ENCODE measurements around the gene SYNJ2. TPM values are rescaled to one million over a fixed set of nuclear protein-coding genes. Genes with fewer than 3 reads are reported as not detected.

Gene SYNJ2
- total RNA-seq, 2 experiments from 2014 or later, result 34.6 to 38.0 TPM

DNA sequence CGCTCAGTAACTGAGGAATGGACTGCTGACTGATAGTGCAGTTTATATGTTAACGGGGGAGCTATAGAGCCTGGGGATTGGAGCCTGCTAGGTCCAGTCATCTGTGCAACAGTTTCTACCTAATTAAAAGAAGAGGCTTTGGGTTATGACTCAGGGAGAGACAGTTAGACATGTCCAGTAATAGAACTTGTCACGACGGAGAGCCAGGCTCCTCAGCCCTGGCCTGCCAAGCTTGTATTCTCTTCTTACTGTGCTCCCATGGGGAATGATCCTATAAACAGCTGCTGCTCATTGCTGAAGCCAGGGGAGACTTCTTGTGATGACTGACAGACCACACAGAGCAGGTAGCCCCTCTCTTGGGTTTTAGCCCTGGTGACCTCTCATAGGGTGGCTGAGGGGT is 69.3 kb downstream of the SYNJ2 start:
- intact Hi-C loops (cut with DNase I, micrococcal nuclease), result no loop called here
- Mint-ChIP-seq H3K9me3 (no peaks in the 10 kb centered on the region), H3K27ac (peak overlapping the region; percentile 6), H3K27me3 (no peaks in the 10 kb centered on the region), H3K36me3 (ENCODE audit: low read depth) (peaks cover 57% of the 10 kb centered on the region), H3K4me3 (no peak overlapping the region), H3K4me1 (ENCODE audit: low read depth) (peaks cover 15% of the 10 kb centered on the region)
- ATAC-seq (ENCODE audit: poor library complexity) (no peak), DNase-seq (no peak)
- Histone ChIP-seq H3K27ac (ENCODE audit: low read depth in 1 of 2, low read length in 2 of 2) (no peak overlapping the region), H3K36me3 (ENCODE audit: insufficient read depth, low read length) (peaks cover 25% of the 10 kb centered on the region), H3K4me1 (ENCODE audit: insufficient read depth, low read length) (peaks cover 13% of the 10 kb centered on the region), H3K9me3 (ENCODE audit: control insufficient read depth in 1 of 2, insufficient read depth in 1 of 2, low read length in 2 of 2) (no peaks in the 10 kb centered on the region), H3K27me3 (ENCODE audit: control insufficient read depth in 1 of 2, insufficient read depth in 2 of 2, low read length in 2 of 2) (no peaks in the 10 kb centered on the region), H3K4me3 (ENCODE audit: low read length) (no peak overlapping the region)
- POLR2A ChIA-PET, result no interaction called here
- TF ChIP-seq, protein P1, sequence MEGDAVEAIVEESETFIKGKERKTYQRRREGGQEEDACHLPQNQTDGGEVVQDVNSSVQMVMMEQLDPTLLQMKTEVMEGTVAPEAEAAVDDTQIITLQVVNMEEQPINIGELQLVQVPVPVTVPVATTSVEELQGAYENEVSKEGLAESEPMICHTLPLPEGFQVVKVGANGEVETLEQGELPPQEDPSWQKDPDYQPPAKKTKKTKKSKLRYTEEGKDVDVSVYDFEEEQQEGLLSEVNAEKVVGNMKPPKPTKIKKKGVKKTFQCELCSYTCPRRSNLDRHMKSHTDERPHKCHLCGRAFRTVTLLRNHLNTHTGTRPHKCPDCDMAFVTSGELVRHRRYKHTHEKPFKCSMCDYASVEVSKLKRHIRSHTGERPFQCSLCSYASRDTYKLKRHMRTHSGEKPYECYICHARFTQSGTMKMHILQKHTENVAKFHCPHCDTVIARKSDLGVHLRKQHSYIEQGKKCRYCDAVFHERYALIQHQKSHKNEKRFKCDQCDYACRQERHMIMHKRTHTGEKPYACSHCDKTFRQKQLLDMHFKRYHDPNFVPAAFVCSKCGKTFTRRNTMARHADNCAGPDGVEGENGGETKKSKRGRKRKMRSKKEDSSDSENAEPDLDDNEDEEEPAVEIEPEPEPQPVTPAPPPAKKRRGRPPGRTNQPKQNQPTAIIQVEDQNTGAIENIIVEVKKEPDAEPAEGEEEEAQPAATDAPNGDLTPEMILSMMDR (IDR thresholded peaks at IDR 0.05), result no peak
- CTCF ChIA-PET, result no interaction called here

GRCh38 chr6:158051968-158052367 is 70.3 kb downstream of the SYNJ2 start:
- no peak overlapping the region for H3K4me3 ChIP-seq (ENCODE audit: low read length)
- ChIA-PET POLR2A (no interaction called here), CTCF (no interaction called here)
- TF ChIP-seq, protein P1 (IDR thresholded peaks at IDR 0.05), result no peak
- Mint-ChIP-seq H3K4me1 (ENCODE audit: low read depth) (peaks cover 5% of the 10 kb centered on the region), H3K9me3 (no peaks in the 10 kb centered on the region), H3K4me3 (no peak overlapping the region), H3K36me3 (ENCODE audit: low read depth) (peaks cover 60% of the 10 kb centered on the region), H3K27ac (no peak overlapping the region), H3K27me3 (no peaks in the 10 kb centered on the region)
- H3K27ac ChIP-seq (ENCODE audit: low read depth in 1 of 2, low read length in 2 of 2), result no peak overlapping the region
- no peak for DNase-seq
- peaks cover 5% of the 10 kb centered on the region for H3K4me1 ChIP-seq (ENCODE audit: insufficient read depth, low read length)
- no peak for ATAC-seq (ENCODE audit: poor library complexity)
- intact Hi-C loops (cut with DNase I, micrococcal nuclease), result no loop called here
- no peaks in the 10 kb centered on the region for H3K27me3 ChIP-seq (ENCODE audit: control insufficient read depth in 1 of 2, insufficient read depth in 2 of 2, low read length in 2 of 2)
- no peaks in the 10 kb centered on the region for H3K9me3 ChIP-seq (ENCODE audit: control insufficient read depth in 1 of 2, insufficient read depth in 1 of 2, low read length in 2 of 2)
- peaks cover 32% of the 10 kb centered on the region for H3K36me3 ChIP-seq (ENCODE audit: insufficient read depth, low read length)

DNA sequence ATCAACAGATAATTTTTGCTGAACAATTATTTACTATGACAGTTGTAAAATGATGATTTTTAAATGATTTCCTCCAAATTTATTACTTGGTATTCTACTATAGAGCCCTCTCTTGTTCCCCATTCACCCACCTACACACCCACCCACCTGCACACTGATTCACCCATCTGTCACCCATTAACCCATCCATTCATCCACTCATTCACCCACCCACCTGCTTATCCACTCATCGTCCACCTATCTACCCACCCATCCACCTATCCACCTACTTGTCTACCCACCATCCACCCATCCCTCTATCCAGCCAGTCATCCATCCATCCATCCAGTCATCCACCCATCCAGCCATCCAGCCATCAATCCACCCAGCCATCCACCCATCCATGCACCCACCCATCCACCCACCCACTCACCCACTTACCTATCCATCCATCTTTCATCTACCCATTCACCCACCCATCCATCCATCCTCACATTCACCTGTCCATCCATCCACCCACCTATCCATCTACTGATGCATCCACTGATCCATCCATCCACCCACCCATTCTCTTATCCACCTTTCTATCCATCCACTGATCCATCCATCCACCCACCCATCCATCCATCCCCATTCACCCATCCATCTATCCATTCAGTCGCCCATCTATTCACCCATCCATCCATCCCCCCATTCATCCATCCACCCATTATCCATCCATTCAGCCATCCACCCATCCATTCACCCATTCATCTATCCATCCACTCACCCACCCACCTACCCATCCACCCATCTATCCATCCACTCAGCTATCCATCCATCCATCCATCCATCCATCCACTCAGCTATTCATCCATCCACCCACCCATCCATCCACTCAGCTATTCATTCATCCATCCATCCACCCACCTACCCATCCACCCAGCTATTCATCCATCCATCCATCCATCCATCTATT is 72.0 kb downstream of the SYNJ2 start:
- CTCF ChIA-PET, result no interaction called here
- peaks cover 17% of the 10 kb centered on the region for H3K4me1 Mint-ChIP-seq (ENCODE audit: low read depth)
- intact Hi-C loops (cut with DNase I, micrococcal nuclease), result no loop called here
- Histone ChIP-seq H3K27ac (ENCODE audit: low read depth in 1 of 2, low read length in 2 of 2) (no peak overlapping the region), H3K4me1 (ENCODE audit: insufficient read depth, low read length) (peaks cover 13% of the 10 kb centered on the region), H3K27me3 (ENCODE audit: control insufficient read depth in 1 of 2, insufficient read depth in 2 of 2, low read length in 2 of 2) (no peaks in the 10 kb centered on the region), H3K9me3 (ENCODE audit: control insufficient read depth in 1 of 2, insufficient read depth in 1 of 2, low read length in 2 of 2) (no peaks in the 10 kb centered on the region), H3K4me3 (ENCODE audit: low read length) (no peak overlapping the region), H3K36me3 (ENCODE audit: insufficient read depth, low read length) (peaks cover 32% of the 10 kb centered on the region)
- H3K36me3 Mint-ChIP-seq (ENCODE audit: low read depth), result peaks cover 53% of the 10 kb centered on the region
- no peak overlapping the region for H3K27ac Mint-ChIP-seq
- POLR2A ChIA-PET, result no interaction called here
- ATAC-seq (ENCODE audit: poor library complexity) (no peak), DNase-seq (no peak)
- TF ChIP-seq, protein P1 (IDR thresholded peaks at IDR 0.05), result no peak
- H3K4me3 Mint-ChIP-seq, result no peak overlapping the region
- H3K27me3 Mint-ChIP-seq, result no peaks in the 10 kb centered on the region
- H3K9me3 Mint-ChIP-seq, result no peaks in the 10 kb centered on the region

Measured in CD4-positive, alpha-beta T cell (primary cell).